ENCODE results near the gene CCDC107. TPM values are rescaled to one million over a fixed set of nuclear protein-coding genes. Genes with fewer than 3 reads are reported as not detected.

Gene CCDC107
- total and polyA plus RNA-seq, 9 of the 15 experiments (the other 6 are each of a cell fraction or from before 2014, with no cell fraction given): 0.35 to 11.3 (median 6.9) TPM; not detected in 1

- TF ChIP-seq, protein P1, sequence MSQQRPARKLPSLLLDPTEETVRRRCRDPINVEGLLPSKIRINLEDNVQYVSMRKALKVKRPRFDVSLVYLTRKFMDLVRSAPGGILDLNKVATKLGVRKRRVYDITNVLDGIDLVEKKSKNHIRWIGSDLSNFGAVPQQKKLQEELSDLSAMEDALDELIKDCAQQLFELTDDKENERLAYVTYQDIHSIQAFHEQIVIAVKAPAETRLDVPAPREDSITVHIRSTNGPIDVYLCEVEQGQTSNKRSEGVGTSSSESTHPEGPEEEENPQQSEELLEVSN (IDR thresholded peaks at IDR 0.05; ENCODE audit: borderline replicate concordance in 1 of 2, extremely low read depth in 1 of 2, insufficient read depth in 1 of 2, insufficient read length in 1 of 2, low read depth in 1 of 2, low read length in 1 of 2, poor library complexity in 1 of 2, severe bottlenecking in 1 of 2): no peak
- TF ChIP-seq HDAC2 (IDR thresholded peaks at IDR 0.05) (0 out of 2 replicates have a peak, but pooled peaks have one; percentile 33), ZNF561 (CRISPR knock-in tag; conservative IDR thresholded peaks at IDR 0.05) (no peak), NR2F6 (CRISPR knock-in tag; IDR thresholded peaks at IDR 0.05) (no peak), HINFP (tag; conservative IDR thresholded peaks at IDR 0.05; ENCODE audit: low read depth) (no peak), MAFF (IDR thresholded peaks at IDR 0.05; ENCODE audit: low read length) (no peak), RNF219 (CRISPR knock-in tag; IDR thresholded peaks at IDR 0.05) (no peak), MTA3 (IDR thresholded peaks at IDR 0.05; ENCODE audit: borderline replicate concordance) (peak; percentile 36; the same call in 1 of the 2 replicates), SIX5 (IDR thresholded peaks at IDR 0.05; ENCODE audit: borderline replicate concordance in 1 of 2, insufficient read depth in 1 of 2, low read depth in 1 of 2, low read length in 2 of 2) (no peak), ZNF444 (CRISPR knock-in tag; IDR thresholded peaks at IDR 0.05) (no peak), FOXO4 (CRISPR knock-in tag; IDR thresholded peaks at IDR 0.05) (no peak), RFX7 (CRISPR knock-in tag; IDR thresholded peaks at IDR 0.05) (no peak), ASH1L (IDR thresholded peaks at IDR 0.05; ENCODE audit: borderline replicate concordance, low read depth, partially characterized antibody) (no peak), ZNF586 (CRISPR knock-in tag; conservative IDR thresholded peaks at IDR 0.05) (no peak), ARHGAP35 (IDR thresholded peaks at IDR 0.05; ENCODE audit: partially characterized antibody) (no peak), NELFE (IDR thresholded peaks at IDR 0.05; ENCODE audit: insufficient read depth, insufficient read length) (no peak), ZEB2 (IDR thresholded peaks at IDR 0.05) (0 out of 2 replicates have a peak, but pooled peaks have one; percentile 25), CHD4 (IDR thresholded peaks at IDR 0.05; ENCODE audit: insufficient read depth, insufficient replicate concordance, low read depth, low read length, poor library complexity, severe bottlenecking) (no peak), NCOA2 (IDR thresholded peaks at IDR 0.05; ENCODE audit: partially characterized antibody in 2 of 2) (no peak)
- TF ChIP-seq, protein P2, sequence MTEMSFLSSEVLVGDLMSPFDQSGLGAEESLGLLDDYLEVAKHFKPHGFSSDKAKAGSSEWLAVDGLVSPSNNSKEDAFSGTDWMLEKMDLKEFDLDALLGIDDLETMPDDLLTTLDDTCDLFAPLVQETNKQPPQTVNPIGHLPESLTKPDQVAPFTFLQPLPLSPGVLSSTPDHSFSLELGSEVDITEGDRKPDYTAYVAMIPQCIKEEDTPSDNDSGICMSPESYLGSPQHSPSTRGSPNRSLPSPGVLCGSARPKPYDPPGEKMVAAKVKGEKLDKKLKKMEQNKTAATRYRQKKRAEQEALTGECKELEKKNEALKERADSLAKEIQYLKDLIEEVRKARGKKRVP (CRISPR knock-in tag; IDR thresholded peaks at IDR 0.05): no peak
These were observed at the start of gene CCDC107 (continued) for GRCh38 chr9:35658137-35658967.

Data from K562 (cell line).